GM12874 (cell line): Measurements from ENCODE around the gene STAG1.

Source experiments
- TF ChIP-seq, protein P1 (sequence below): IDR thresholded peaks from 2 replicates; pipeline ENCODE4 v1.5.1; 2011; ENCODE audit warnings: low read depth, mild to moderate bottlenecking, control low read depth, low read length, moderate library complexity; ENCODE audit not compliant: insufficient read depth

Gene STAG1

DNA sequence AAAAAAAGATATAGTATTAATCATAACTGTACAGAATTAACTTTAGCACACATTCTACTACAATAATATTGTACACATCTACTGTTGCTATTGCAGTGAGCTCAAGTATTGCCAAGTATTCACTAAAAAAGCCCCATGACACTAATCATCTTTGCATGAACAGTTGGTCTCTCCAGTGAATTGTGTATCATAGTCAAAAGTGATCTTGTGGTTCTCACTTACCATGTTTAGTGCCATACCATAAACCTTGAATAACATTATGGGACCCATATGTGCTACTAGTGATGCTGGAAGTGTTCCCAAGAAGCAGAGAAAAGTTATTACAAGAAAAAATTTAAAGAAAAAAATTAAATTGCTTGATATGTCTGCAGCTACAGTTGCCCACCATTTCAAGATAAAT, 324.9 kb downstream of the STAG1 start:
- TF ChIP-seq, protein P1, sequence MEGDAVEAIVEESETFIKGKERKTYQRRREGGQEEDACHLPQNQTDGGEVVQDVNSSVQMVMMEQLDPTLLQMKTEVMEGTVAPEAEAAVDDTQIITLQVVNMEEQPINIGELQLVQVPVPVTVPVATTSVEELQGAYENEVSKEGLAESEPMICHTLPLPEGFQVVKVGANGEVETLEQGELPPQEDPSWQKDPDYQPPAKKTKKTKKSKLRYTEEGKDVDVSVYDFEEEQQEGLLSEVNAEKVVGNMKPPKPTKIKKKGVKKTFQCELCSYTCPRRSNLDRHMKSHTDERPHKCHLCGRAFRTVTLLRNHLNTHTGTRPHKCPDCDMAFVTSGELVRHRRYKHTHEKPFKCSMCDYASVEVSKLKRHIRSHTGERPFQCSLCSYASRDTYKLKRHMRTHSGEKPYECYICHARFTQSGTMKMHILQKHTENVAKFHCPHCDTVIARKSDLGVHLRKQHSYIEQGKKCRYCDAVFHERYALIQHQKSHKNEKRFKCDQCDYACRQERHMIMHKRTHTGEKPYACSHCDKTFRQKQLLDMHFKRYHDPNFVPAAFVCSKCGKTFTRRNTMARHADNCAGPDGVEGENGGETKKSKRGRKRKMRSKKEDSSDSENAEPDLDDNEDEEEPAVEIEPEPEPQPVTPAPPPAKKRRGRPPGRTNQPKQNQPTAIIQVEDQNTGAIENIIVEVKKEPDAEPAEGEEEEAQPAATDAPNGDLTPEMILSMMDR: no peak

DNA sequence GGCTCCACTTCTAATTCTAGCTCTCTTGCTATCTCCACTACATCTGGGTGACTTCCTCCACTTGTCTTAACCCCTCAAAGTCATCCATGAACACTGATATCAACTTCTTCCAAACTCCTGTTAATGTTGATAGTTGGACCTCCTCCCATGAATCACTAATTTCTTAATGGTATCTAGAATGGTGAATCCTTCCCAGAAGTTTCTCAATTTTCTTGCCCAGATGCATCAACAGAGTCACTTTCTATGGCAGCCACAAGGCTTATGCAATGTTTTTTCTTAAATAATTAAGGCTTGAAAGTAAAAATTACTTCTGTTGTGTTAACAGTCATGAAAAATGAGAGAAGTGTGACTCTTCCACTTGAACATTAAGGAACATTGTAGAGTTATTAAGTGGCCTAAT, 337.7 kb downstream of the STAG1 start:
- TF ChIP-seq, protein P1: no peak

DNA sequence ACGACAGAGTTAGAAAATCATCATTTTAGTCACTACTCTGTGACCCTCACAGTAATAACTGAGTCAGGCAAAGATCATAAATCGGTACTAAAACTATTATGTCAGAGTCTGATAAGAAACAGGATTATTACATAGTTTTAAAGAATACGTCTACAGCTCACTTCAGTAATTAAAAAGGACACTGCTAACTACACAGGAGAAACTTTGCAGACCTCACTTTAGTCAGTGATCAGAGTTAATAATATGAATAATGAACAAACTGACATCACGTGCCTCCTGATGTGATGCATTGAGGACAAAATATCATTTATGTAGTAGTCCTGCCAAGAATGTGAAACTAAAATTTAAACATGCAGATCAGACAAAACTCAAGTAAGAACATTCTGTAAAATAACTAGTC, 339.9 kb downstream of the STAG1 start:
- TF ChIP-seq, protein P1: no peak

DNA sequence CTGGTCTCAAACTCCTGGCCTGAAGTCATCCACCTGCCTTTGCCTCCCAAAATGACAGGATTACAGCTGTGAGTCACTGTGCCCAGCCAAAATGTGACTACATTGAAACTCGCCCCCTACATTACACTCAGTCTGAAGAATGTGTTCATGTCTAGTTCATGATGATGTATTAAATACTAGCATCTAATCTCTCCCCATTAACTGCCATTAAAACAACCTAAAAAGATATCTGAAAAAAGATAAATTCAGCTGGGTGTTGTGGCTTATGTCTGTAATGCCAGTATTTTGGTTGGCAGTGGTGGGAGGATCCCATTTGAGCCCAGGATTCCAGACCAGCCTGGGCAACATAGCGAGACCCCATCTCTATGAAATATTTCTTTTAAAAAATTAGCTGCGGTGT, 342.6 kb downstream of the STAG1 start:
- TF ChIP-seq, protein P1: no peak

DNA sequence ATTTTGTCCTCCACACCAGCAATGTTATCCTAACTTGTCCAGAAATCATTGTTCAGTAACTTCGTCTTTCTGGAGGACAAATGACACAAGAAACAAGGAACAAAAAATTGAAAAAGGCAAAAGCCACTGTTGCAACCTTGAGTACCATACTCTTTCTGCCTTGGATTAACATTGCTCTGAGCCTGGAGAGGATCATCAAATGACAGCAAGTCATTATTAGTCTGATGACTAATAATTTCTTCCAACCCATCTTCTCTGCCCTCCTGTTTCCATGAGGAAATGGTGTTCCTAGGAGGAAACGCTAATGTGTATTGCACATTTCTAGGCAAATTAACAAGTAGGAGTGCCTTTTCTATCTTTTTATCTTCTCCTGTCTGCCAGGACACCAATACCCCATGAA, 348.1 kb downstream of the STAG1 start:
- TF ChIP-seq, protein P1: no peak

DNA sequence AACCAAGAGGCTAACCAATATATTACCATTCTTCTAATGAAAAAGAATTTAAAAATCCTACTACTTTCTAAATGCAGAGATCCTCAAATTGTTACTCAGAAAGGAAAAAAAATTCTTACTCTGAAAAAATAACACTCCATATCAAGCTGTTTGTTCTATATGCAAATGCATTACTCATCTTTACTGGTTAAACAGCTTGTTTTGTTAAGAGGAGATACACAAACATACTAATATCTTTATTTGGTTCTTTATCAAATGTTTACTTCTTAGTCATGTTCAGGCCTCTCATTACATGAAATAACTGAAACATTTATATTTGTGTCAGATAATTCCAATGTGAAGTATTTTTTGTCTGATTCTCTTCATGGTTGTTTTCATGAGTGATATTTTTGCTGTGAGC, 355.3 kb downstream of the STAG1 start:
- TF ChIP-seq, protein P1: no peak

DNA sequence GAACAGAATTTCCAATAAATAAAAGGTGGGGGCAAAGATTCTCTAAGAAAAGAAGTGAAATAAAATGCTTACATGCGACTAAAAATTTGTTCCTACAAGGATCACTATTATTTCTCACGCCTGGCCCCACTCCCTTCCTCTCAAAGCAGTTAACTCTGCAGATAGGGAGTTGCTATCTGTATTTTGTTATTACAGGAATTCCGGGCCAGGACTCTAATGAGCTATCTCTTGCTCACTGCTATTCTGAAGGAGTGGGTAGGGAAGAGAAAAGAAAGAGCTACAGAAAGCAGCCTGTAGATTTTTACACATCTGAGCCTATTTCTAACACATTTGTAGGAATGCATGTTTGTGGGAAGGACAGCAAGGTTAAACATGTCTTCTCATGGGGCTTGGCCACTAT, 361.6 kb downstream of the STAG1 start:
- TF ChIP-seq, protein P1: no peak

DNA sequence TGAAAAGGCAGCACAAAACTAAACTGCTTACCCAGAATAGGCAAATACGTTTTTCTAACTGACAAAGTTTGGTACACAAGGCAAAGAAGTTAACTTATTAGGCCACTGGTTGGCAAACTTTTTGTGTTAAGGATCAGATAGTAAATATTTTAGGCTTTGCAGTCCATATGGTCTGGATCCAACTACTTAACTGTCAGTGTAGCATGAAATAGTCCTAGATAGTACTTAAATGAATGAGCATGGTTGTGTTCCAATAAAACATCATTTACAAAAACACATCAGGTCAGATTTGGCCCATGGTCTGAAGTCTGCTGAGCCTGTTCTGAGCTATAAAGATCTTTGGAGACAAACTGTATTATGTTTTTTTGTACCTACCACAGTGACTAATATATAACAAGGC, 365.1 kb downstream of the STAG1 start:
- TF ChIP-seq, protein P1: no peak
